BJ (cell line): ENCODE results near the gene EPHX1. TPM values are rescaled to one million over a fixed set of nuclear protein-coding genes. Genes with fewer than 3 reads are reported as not detected.
A peak's percentile ranks its signal among the peaks of the same experiment; 100 is the strongest.
"Not testable (repeated sequence)": the region's sequence is repeated elsewhere in the genome, so short reads cannot be mapped to it uniquely, and the experiment has no call there.

Source experiments
- CTCF ChIA-PET: fragments of 350-600 bp; formaldehyde crosslinking; extraction: SDS; loops from one replicate; lab custom pipeline; 2021; ENCODE audit warnings: antibody characterized with exemption, inconsistent platforms; lab: Yijun Ruan, JAX
- POLR2A ChIA-PET: fragments of 300-600 bp; sonication (Branson Sonifier 250); formaldehyde crosslinking; extraction: SDS; loops from one replicate; lab custom pipeline; 2021; ENCODE audit warnings: antibody characterized with exemption; lab: Charles Lee
- DNase-seq: peaks from one replicate; pipeline ENCODE4 v3.0.0-alpha.2; 2011; ENCODE audit warnings: low read depth
- H3K27me3 ChIP-seq: 2 replicates; pipeline ENCODE4 v1.6.0; 2011; ENCODE audit warnings: low read length; ENCODE audit not compliant: control insufficient read depth, insufficient read depth
- H3K36me3 ChIP-seq: 2 replicates; pipeline ENCODE4 v1.5.1; 2011; ENCODE audit warnings: low read length; ENCODE audit not compliant: control insufficient read depth, insufficient read depth
- H3K4me3 ChIP-seq: 2 replicates; pipeline ENCODE4 v1.5.1; 2011; ENCODE audit warnings: low read depth, mild to moderate bottlenecking, control low read depth, low read length
- CTCF ChIP-seq: IDR thresholded peaks from 2 replicates; pipeline ENCODE4 v1.5.1; 2011; ENCODE audit warnings: low read depth, mild to moderate bottlenecking, control low read depth, inconsistent platforms, low read length, moderate library complexity; ENCODE audit not compliant: insufficient read depth
- polyA minus RNA-seq: library from RNA; depleted of rRNA, polyadenylated mRNA; stranded (reverse); fragments of >200 nt; gene quantifications from 2 replicates; pipeline ENCODE4 v1.2.3, GENCODE V29; 2011; rRNA and poly(A)+ RNA removed
- polyA plus RNA-seq: library from polyadenylated mRNA; depleted of rRNA; stranded (reverse); fragments of >200 nt; gene quantifications from 2 replicates; pipeline ENCODE4 v1.2.3, GENCODE V29; 2011; rRNA removed

The EPHX1 gene
- polyA plus RNA-seq, result 17.9 and 34.3 TPM in 2 replicates
- 10.4 and 16.2 TPM in 2 replicates for polyA minus RNA-seq

- CTCF ChIA-PET, result interaction anchor here (0.6 to 2.6 kb wide), 4 partner anchors 9 to 35 kb away, joined by 3 to 7 read pairs (median 4); partner anchors contain the start of gene SRP9
- TF ChIP-seq CTCF, result peak; percentile 59
- Histone ChIP-seq H3K27me3 (no peaks in the 10 kb centered on the region), H3K36me3 (no peaks in the 10 kb centered on the region), H3K4me3 (peak within 1 kb of the TSS; percentile 73)
- peak; percentile 32 for DNase-seq
- POLR2A ChIA-PET, result interaction anchor here (0.6 kb wide), 1 partner anchor 24 kb away, joined by 10 read pairs; no protein-coding TSS in a partner anchor
Observed at GRCh38 chr1:225809842-225810578, at the start of gene EPHX1. Gene EPHX1 (plus strand): TSS chr1:225810124. CDS start chr1:225828730, 18,606 bp downstream.

- ChIA-PET POLR2A (no interaction called here), CTCF (interaction anchor here (0.6 to 3.6 kb wide), 2 partner anchors 12 to 269 kb away, joined by 3 to 20 read pairs; no protein-coding TSS in a partner anchor)
- TF ChIP-seq CTCF, result no peak
- Histone ChIP-seq H3K36me3 (no peaks in the 10 kb centered on the region), H3K4me3 (no peak overlapping the region), H3K27me3 (no peaks in the 10 kb centered on the region)
- DNase-seq, result no peak
Observed at GRCh38 chr1:225760531-225760930, 49.4 kb upstream of the EPHX1 start.

- H3K36me3 ChIP-seq, DNase-seq, H3K27me3 ChIP-seq, POLR2A ChIA-PET, H3K4me3 ChIP-seq: not testable (repeated sequence)
- CTCF ChIA-PET, result interaction anchor here (3.6 kb wide), 1 partner anchor 11 kb away, joined by 20 read pairs; no protein-coding TSS in a partner anchor
Observed at GRCh38 chr1:225761395-225761794, 48.5 kb upstream of the EPHX1 start.

- POLR2A ChIA-PET, result no interaction called here
- Histone ChIP-seq H3K27me3 (no peaks in the 10 kb centered on the region), H3K4me3 (no peak overlapping the region), H3K36me3 (no peaks in the 10 kb centered on the region)
- no peak for DNase-seq
- no peak for TF ChIP-seq CTCF
- CTCF ChIA-PET, result interaction anchor here (1.2 to 3.6 kb wide), 3 partner anchors 10 to 287 kb away, joined by 3 to 20 read pairs (median 3); no protein-coding TSS in a partner anchor
Observed at GRCh38 chr1:225762002-225762441, 47.9 kb upstream of the EPHX1 start.

- CTCF ChIA-PET, result interaction anchor here (1.2 to 3.6 kb wide), 3 partner anchors 10 to 288 kb away, joined by 3 to 20 read pairs (median 3); no protein-coding TSS in a partner anchor
- POLR2A ChIA-PET, result no interaction called here
- H3K36me3 ChIP-seq, result no peaks in the 10 kb centered on the region
- no peak for TF ChIP-seq CTCF
- H3K4me3 ChIP-seq, result no peak overlapping the region
- no peak for DNase-seq
- no peaks in the 10 kb centered on the region for H3K27me3 ChIP-seq
Observed at GRCh38 chr1:225762444-225762843, 47.5 kb upstream of the EPHX1 start.
